Measurements from ENCODE around the gene MYMX. TPM values are rescaled to one million over a fixed set of nuclear protein-coding genes. Genes with fewer than 3 reads are reported as not detected.

Gene MYMX
- total RNA-seq, 1 experiment from 2014 or later: not detected

- Histone ChIP-seq H3K9me3 (no peaks in the 10 kb centered on the region), H3K4me1 (no peaks in the 10 kb centered on the region), H3K27me3 (replicated peaks; ENCODE audit: control insufficient read depth, insufficient read depth, low read length) (no peaks in the 10 kb centered on the region), H3K4me3 (ENCODE audit: low read depth, low read length) (no peak overlapping the region), H3K36me3 (ENCODE audit: control insufficient read depth, insufficient read depth, low read length) (no peaks in the 10 kb centered on the region)
- no peak overlapping the region for H3K4me3 Mint-ChIP-seq (ENCODE audit: unreplicated experiment)
- H3K9me3 Mint-ChIP-seq (ENCODE audit: unreplicated experiment): no peaks in the 10 kb centered on the region
- H3K4me1 Mint-ChIP-seq (ENCODE audit: low read depth, unreplicated experiment): peaks cover 8% of the 10 kb centered on the region
- DNase-seq: no peak
- ChIA-PET CTCF (interaction anchor here (0.7 to 1.4 kb wide), 2 partner anchors 41 to 59 kb away, joined by 3 read pairs; no protein-coding TSS in a partner anchor), POLR2A (no interaction called here)
- H3K27ac Mint-ChIP-seq (ENCODE audit: unreplicated experiment): no peak overlapping the region
- no peaks in the 10 kb centered on the region for H3K36me3 Mint-ChIP-seq (ENCODE audit: insufficient read depth, unreplicated experiment)
- BruUV-seq (replicated peaks): no TSS peak
- no peaks in the 10 kb centered on the region for H3K27me3 Mint-ChIP-seq (ENCODE audit: insufficient read depth, unreplicated experiment)
- TF ChIP-seq CTCF (IDR thresholded peaks at IDR 0.05; ENCODE audit: insufficient read depth in 1 of 2, low read depth in 1 of 2, low read length in 1 of 2, severe bottlenecking in 1 of 2, unreplicated experiment in 1 of 2): no peak
- intact Hi-C loops (cut with micrococcal nuclease; ENCODE audit: unreplicated experiment): no loop called here
Observed at GRCh38 chr6:44178424-44179071, 38.2 kb upstream of the MYMX start.

GRCh38 chr6:44179072-44179536 is 37.6 kb upstream of the MYMX start:
- ChIA-PET POLR2A (no interaction called here), CTCF (interaction anchor here (0.7 to 1.4 kb wide), 2 partner anchors 40 to 58 kb away, joined by 3 read pairs; no protein-coding TSS in a partner anchor)
- no peaks in the 10 kb centered on the region for H3K9me3 ChIP-seq
- no peaks in the 10 kb centered on the region for H3K36me3 Mint-ChIP-seq (ENCODE audit: insufficient read depth, unreplicated experiment)
- no peak overlapping the region for H3K4me3 ChIP-seq (ENCODE audit: low read depth, low read length)
- TF ChIP-seq CTCF (IDR thresholded peaks at IDR 0.05; ENCODE audit: insufficient read depth in 1 of 2, low read depth in 1 of 2, low read length in 1 of 2, severe bottlenecking in 1 of 2, unreplicated experiment in 1 of 2): no peak
- H3K36me3 ChIP-seq (ENCODE audit: control insufficient read depth, insufficient read depth, low read length): no peaks in the 10 kb centered on the region
- H3K9me3 Mint-ChIP-seq (ENCODE audit: unreplicated experiment): no peaks in the 10 kb centered on the region
- BruUV-seq (replicated peaks): no TSS peak
- no peaks in the 10 kb centered on the region for H3K4me1 ChIP-seq
- peaks cover 8% of the 10 kb centered on the region for H3K4me1 Mint-ChIP-seq (ENCODE audit: low read depth, unreplicated experiment)
- no peaks in the 10 kb centered on the region for H3K27me3 Mint-ChIP-seq (ENCODE audit: insufficient read depth, unreplicated experiment)
- intact Hi-C loops (cut with micrococcal nuclease; ENCODE audit: unreplicated experiment): no loop called here
- no peak overlapping the region for H3K4me3 Mint-ChIP-seq (ENCODE audit: unreplicated experiment)
- no peaks in the 10 kb centered on the region for H3K27me3 ChIP-seq (replicated peaks; ENCODE audit: control insufficient read depth, insufficient read depth, low read length)
- DNase-seq: no peak
- H3K27ac Mint-ChIP-seq (ENCODE audit: unreplicated experiment): no peak overlapping the region

GRCh38 chr6:44179648-44180047 is 37.1 kb upstream of the MYMX start:
- H3K4me1 Mint-ChIP-seq (ENCODE audit: low read depth, unreplicated experiment): peaks cover 8% of the 10 kb centered on the region
- H3K9me3 ChIP-seq: no peaks in the 10 kb centered on the region
- H3K27me3 Mint-ChIP-seq (ENCODE audit: insufficient read depth, unreplicated experiment): no peaks in the 10 kb centered on the region
- BruUV-seq (replicated peaks): no TSS peak
- CTCF ChIA-PET: interaction anchor here (1.4 kb wide), 1 partner anchor 40 kb away, joined by 3 read pairs; no protein-coding TSS in a partner anchor
- H3K4me3 Mint-ChIP-seq (ENCODE audit: unreplicated experiment): no peak overlapping the region
- intact Hi-C loops (cut with micrococcal nuclease; ENCODE audit: unreplicated experiment): no loop called here
- H3K4me3 ChIP-seq (ENCODE audit: low read depth, low read length): no peak overlapping the region
- H3K9me3 Mint-ChIP-seq (ENCODE audit: unreplicated experiment): no peaks in the 10 kb centered on the region
- TF ChIP-seq CTCF (IDR thresholded peaks at IDR 0.05; ENCODE audit: insufficient read depth in 1 of 2, low read depth in 1 of 2, low read length in 1 of 2, severe bottlenecking in 1 of 2, unreplicated experiment in 1 of 2): no peak
- no peak for DNase-seq
- no peaks in the 10 kb centered on the region for H3K27me3 ChIP-seq (replicated peaks; ENCODE audit: control insufficient read depth, insufficient read depth, low read length)
- no peaks in the 10 kb centered on the region for H3K36me3 Mint-ChIP-seq (ENCODE audit: insufficient read depth, unreplicated experiment)
- H3K36me3 ChIP-seq (ENCODE audit: control insufficient read depth, insufficient read depth, low read length): no peaks in the 10 kb centered on the region
- POLR2A ChIA-PET: no interaction called here
- no peak overlapping the region for H3K27ac Mint-ChIP-seq (ENCODE audit: unreplicated experiment)
- H3K4me1 ChIP-seq: no peaks in the 10 kb centered on the region
